ENCODE measurements around the gene FGD3. TPM values are rescaled to one million over a fixed set of nuclear protein-coding genes. Genes with fewer than 3 reads are reported as not detected.
"Not testable (repeated sequence)": the region's sequence is repeated elsewhere in the genome, so short reads cannot be mapped to it uniquely, and the experiment has no call there.

Gene FGD3
- total RNA-seq, 1 donor from 2014 or later: 4.2 TPM

- Histone ChIP-seq H3K36me3 (ENCODE audit: control insufficient read depth in 3 of 3, insufficient read depth in 3 of 3, low read length in 3 of 3) (no peaks in the 10 kb centered on the region), H3K4me3 (ENCODE audit: low read length in 3 of 3) (no peak overlapping the region), H3K9me3 (ENCODE audit: control insufficient read depth in 3 of 3, low read length in 3 of 3) (peaks cover 0 to 4% (median 0%) of the 10 kb centered on the region in 3 donors), H3K27ac (ENCODE audit: low read depth, low read length) (no peak overlapping the region), H3K27me3 (ENCODE audit: control insufficient read depth in 3 of 3, insufficient read depth in 3 of 3, low read length in 3 of 3) (no peaks in the 10 kb centered on the region), H3K4me1 (ENCODE audit: control insufficient read depth in 3 of 3, insufficient read depth in 3 of 3, low read length in 3 of 3) (no peaks in the 10 kb centered on the region), H3K9ac (ENCODE audit: low read depth in 1 of 3, low read length in 3 of 3) (no peak overlapping the region)
Measured at GRCh38 chr9:92986176-92987119, 39.1 kb downstream of the FGD3 start.

- H3K27ac ChIP-seq (ENCODE audit: low read depth, low read length): no peak overlapping the region
- H3K27me3 ChIP-seq (ENCODE audit: control insufficient read depth in 3 of 3, insufficient read depth in 3 of 3, low read length in 3 of 3): no peaks in the 10 kb centered on the region
- H3K4me3 ChIP-seq (ENCODE audit: low read length in 3 of 3): no peak overlapping the region
- no peaks in the 10 kb centered on the region for H3K4me1 ChIP-seq (ENCODE audit: control insufficient read depth in 3 of 3, insufficient read depth in 3 of 3, low read length in 3 of 3)
- no peak overlapping the region for H3K9ac ChIP-seq (ENCODE audit: low read depth in 1 of 3, low read length in 3 of 3)
- no peaks in the 10 kb centered on the region for H3K36me3 ChIP-seq (ENCODE audit: control insufficient read depth in 3 of 3, insufficient read depth in 3 of 3, low read length in 3 of 3)
- peaks cover 0 to 4% (median 0%) of the 10 kb centered on the region in 3 donors for H3K9me3 ChIP-seq (ENCODE audit: control insufficient read depth in 3 of 3, low read length in 3 of 3)
Measured at GRCh38 chr9:92988215-92988768, 41.0 kb downstream of the FGD3 start.

GRCh38 chr9:92989561-92989960 is 42.2 kb downstream of the FGD3 start:
- no peak overlapping the region for H3K9ac ChIP-seq (ENCODE audit: low read depth in 1 of 3, low read length in 3 of 3)
- H3K27ac ChIP-seq (ENCODE audit: low read depth, low read length): no peak overlapping the region
- no peaks in the 10 kb centered on the region for H3K4me1 ChIP-seq (ENCODE audit: control insufficient read depth in 3 of 3, insufficient read depth in 3 of 3, low read length in 3 of 3)
- no peaks in the 10 kb centered on the region for H3K36me3 ChIP-seq (ENCODE audit: control insufficient read depth in 3 of 3, insufficient read depth in 3 of 3, low read length in 3 of 3)
- no peaks in the 10 kb centered on the region for H3K27me3 ChIP-seq (ENCODE audit: control insufficient read depth in 3 of 3, insufficient read depth in 3 of 3, low read length in 3 of 3)
- no peaks in the 10 kb centered on the region for H3K9me3 ChIP-seq (ENCODE audit: control insufficient read depth in 3 of 3, low read length in 3 of 3)
- no peak overlapping the region for H3K4me3 ChIP-seq (ENCODE audit: low read length in 3 of 3)

GRCh38 chr9:92990461-92990860 is 43.1 kb downstream of the FGD3 start:
- Histone ChIP-seq H3K4me1 (ENCODE audit: control insufficient read depth in 3 of 3, insufficient read depth in 3 of 3, low read length in 3 of 3) (no peaks in the 10 kb centered on the region), H3K27ac (ENCODE audit: low read depth, low read length) (no peak overlapping the region), H3K9ac (ENCODE audit: low read depth in 1 of 3, low read length in 3 of 3) (no peak overlapping the region), H3K36me3 (ENCODE audit: control insufficient read depth in 3 of 3, insufficient read depth in 3 of 3, low read length in 3 of 3) (no peaks in the 10 kb centered on the region), H3K27me3 (ENCODE audit: control insufficient read depth in 3 of 3, insufficient read depth in 3 of 3, low read length in 3 of 3) (no peaks in the 10 kb centered on the region), H3K4me3 (ENCODE audit: low read length in 3 of 3) (no peak overlapping the region), H3K9me3 (ENCODE audit: control insufficient read depth in 3 of 3, low read length in 3 of 3) (no peaks in the 10 kb centered on the region)

GRCh38 chr9:92992549-92992948 is 45.2 kb downstream of the FGD3 start:
- no peaks in the 10 kb centered on the region for H3K4me1 ChIP-seq (ENCODE audit: control insufficient read depth in 3 of 3, insufficient read depth in 3 of 3, low read length in 3 of 3)
- H3K27ac ChIP-seq (ENCODE audit: low read depth, low read length): no peak overlapping the region
- H3K9me3 ChIP-seq (ENCODE audit: control insufficient read depth in 3 of 3, low read length in 3 of 3): no peaks in the 10 kb centered on the region
- H3K36me3 ChIP-seq (ENCODE audit: control insufficient read depth in 3 of 3, insufficient read depth in 3 of 3, low read length in 3 of 3): no peaks in the 10 kb centered on the region
- no peaks in the 10 kb centered on the region for H3K27me3 ChIP-seq (ENCODE audit: control insufficient read depth in 3 of 3, insufficient read depth in 3 of 3, low read length in 3 of 3)
- H3K4me3 ChIP-seq (ENCODE audit: low read length in 3 of 3): no peak overlapping the region
- H3K9ac ChIP-seq (ENCODE audit: low read depth in 1 of 3, low read length in 3 of 3): no peak overlapping the region

GRCh38 chr9:92998871-92999270 is 51.5 kb downstream of the FGD3 start:
- not testable (repeated sequence) for H3K4me1 ChIP-seq (ENCODE audit: control insufficient read depth in 3 of 3, insufficient read depth in 3 of 3, low read length in 3 of 3); H3K9ac ChIP-seq (ENCODE audit: low read depth in 1 of 3, low read length in 3 of 3); H3K27ac ChIP-seq (ENCODE audit: low read depth, low read length); H3K9me3 ChIP-seq (ENCODE audit: control insufficient read depth in 3 of 3, low read length in 3 of 3); H3K27me3 ChIP-seq (ENCODE audit: control insufficient read depth in 3 of 3, insufficient read depth in 3 of 3, low read length in 3 of 3); H3K36me3 ChIP-seq (ENCODE audit: control insufficient read depth in 3 of 3, insufficient read depth in 3 of 3, low read length in 3 of 3); H3K4me3 ChIP-seq (ENCODE audit: low read length in 3 of 3)

GRCh38 chr9:93001031-93001430 is 53.7 kb downstream of the FGD3 start:
- H3K27ac ChIP-seq (ENCODE audit: low read depth, low read length): no peak overlapping the region
- H3K4me1 ChIP-seq (ENCODE audit: control insufficient read depth in 3 of 3, insufficient read depth in 3 of 3, low read length in 3 of 3): peaks cover 2 to 4% (median 3%) of the 10 kb centered on the region in 3 donors
- H3K4me3 ChIP-seq (ENCODE audit: low read length in 3 of 3): no peak overlapping the region
- H3K9ac ChIP-seq (ENCODE audit: low read depth in 1 of 3, low read length in 3 of 3): no peak overlapping the region
- no peaks in the 10 kb centered on the region for H3K36me3 ChIP-seq (ENCODE audit: control insufficient read depth in 3 of 3, insufficient read depth in 3 of 3, low read length in 3 of 3)
- no peaks in the 10 kb centered on the region for H3K27me3 ChIP-seq (ENCODE audit: control insufficient read depth in 3 of 3, insufficient read depth in 3 of 3, low read length in 3 of 3)
- no peaks in the 10 kb centered on the region for H3K9me3 ChIP-seq (ENCODE audit: control insufficient read depth in 3 of 3, low read length in 3 of 3)

GRCh38 chr9:93002700-93003099 is 55.4 kb downstream of the FGD3 start:
- H3K9me3 ChIP-seq (ENCODE audit: control insufficient read depth in 3 of 3, low read length in 3 of 3): no peaks in the 10 kb centered on the region
- H3K4me3 ChIP-seq (ENCODE audit: low read length in 3 of 3): no peak overlapping the region

GRCh38 chr9:93003552-93004407 is 56.5 kb downstream of the FGD3 start:
- Histone ChIP-seq H3K36me3 (ENCODE audit: control insufficient read depth in 3 of 3, insufficient read depth in 3 of 3, low read length in 3 of 3) (no peaks in the 10 kb centered on the region), H3K4me1 (ENCODE audit: control insufficient read depth in 3 of 3, insufficient read depth in 3 of 3, low read length in 3 of 3) (peaks cover 2 to 4% (median 3%) of the 10 kb centered on the region in 3 donors), H3K9me3 (ENCODE audit: control insufficient read depth in 3 of 3, low read length in 3 of 3) (no peaks in the 10 kb centered on the region), H3K4me3 (ENCODE audit: low read length in 3 of 3) (peak overlapping the region in 1 of 3 donors; percentile 54), H3K27me3 (ENCODE audit: control insufficient read depth in 3 of 3, insufficient read depth in 3 of 3, low read length in 3 of 3) (no peaks in the 10 kb centered on the region), H3K9ac (ENCODE audit: low read depth in 1 of 3, low read length in 3 of 3) (no peak overlapping the region), H3K27ac (ENCODE audit: low read depth, low read length) (no peak overlapping the region)

More at GRCh38 chr9:93002700-93003099, 55.4 kb downstream of the FGD3 start:
- H3K4me1 ChIP-seq (ENCODE audit: control insufficient read depth in 3 of 3, insufficient read depth in 3 of 3, low read length in 3 of 3): peaks cover 2 to 4% (median 3%) of the 10 kb centered on the region in 3 donors
- H3K9ac ChIP-seq (ENCODE audit: low read depth in 1 of 3, low read length in 3 of 3): no peak overlapping the region
- H3K36me3 ChIP-seq (ENCODE audit: control insufficient read depth in 3 of 3, insufficient read depth in 3 of 3, low read length in 3 of 3): no peaks in the 10 kb centered on the region
- H3K27ac ChIP-seq (ENCODE audit: low read depth, low read length): no peak overlapping the region
- H3K27me3 ChIP-seq (ENCODE audit: control insufficient read depth in 3 of 3, insufficient read depth in 3 of 3, low read length in 3 of 3): no peaks in the 10 kb centered on the region
